ENCODE data around the gene IL24. TPM values are rescaled to one million over a fixed set of nuclear protein-coding genes. Genes with fewer than 3 reads are reported as not detected.

Gene IL24
- polyA plus RNA-seq, 1 donor (not counting 4 experiments of a cell fraction or from before 2014, with no cell fraction given) = 2.3 TPM

GRCh38 chr1:206890125-206891060, 6.8 kb upstream of the IL24 start:
- Histone ChIP-seq H3K36me3 (ENCODE audit: control insufficient read depth in 2 of 2, extremely low read depth in 1 of 2, insufficient read depth in 2 of 2, low read length in 2 of 2) (no peaks in the 10 kb centered on the region), H3K4me1 (ENCODE audit: control insufficient read depth, extremely low read depth, insufficient read depth, low read length) (peaks cover 78% of the 10 kb centered on the region), H3K79me2 (ENCODE audit: control insufficient read depth, insufficient read depth, low read length) (no peaks in the 10 kb centered on the region), H3K9ac (ENCODE audit: control insufficient read depth, extremely low read depth, insufficient read depth, low read length) (peak overlapping the region; percentile 92), H4K20me1 (ENCODE audit: control insufficient read depth, extremely low read depth, insufficient read depth, low read length) (no peaks in the 10 kb centered on the region), H3K9me1 (ENCODE audit: control insufficient read depth, extremely low read depth, insufficient read depth, low read length) (no peaks in the 10 kb centered on the region), H3K9me3 (ENCODE audit: control insufficient read depth, low read depth, low read length) (no peaks in the 10 kb centered on the region), H2AFZ (ENCODE audit: control insufficient read depth, low read length) (no peak overlapping the region), H3K27me3 (ENCODE audit: control insufficient read depth, extremely low read depth, insufficient read depth, low read length) (no peaks in the 10 kb centered on the region), H3K27ac (ENCODE audit: control insufficient read depth, insufficient read depth, low read length) (peak overlapping the region; percentile 100), H3K4me2 (ENCODE audit: control insufficient read depth, extremely low read depth, insufficient read depth, low read depth, low read length) (peak overlapping the region; percentile 89), H3K4me3 (ENCODE audit: control insufficient read depth in 2 of 3, extremely low read depth in 1 of 3, insufficient read depth in 2 of 3, low read depth in 1 of 3, low read length in 3 of 3) (peak overlapping the region in 2 of 3 experiments; percentile 40 to 56)
- dilution Hi-C loops (cut with MboI; ENCODE audit: extremely low pct_ligation_motif_present, low sequenced_read_pairs) = no loop called here
- TF ChIP-seq EZH2 (IDR thresholded peaks at IDR 0.05; ENCODE audit: low read length) (no peak), CTCF (optimal IDR thresholded peaks at IDR 0.05 in 1 of 3, IDR thresholded peaks at IDR 0.05 in 1 of 3, conservative IDR thresholded peaks at IDR 0.05 in 1 of 3; ENCODE audit: extremely low read depth in 1 of 3, insufficient read depth in 2 of 3, low read length in 3 of 3) (no peak)
- FAIRE-seq (peak; percentile 83), DNase-seq (ENCODE audit: low read depth, low spot score) (no peak)

- H3K9me1 ChIP-seq (ENCODE audit: control insufficient read depth, extremely low read depth, insufficient read depth, low read length) = no peaks in the 10 kb centered on the region
- no peak for TF ChIP-seq CTCF (optimal IDR thresholded peaks at IDR 0.05 in 1 of 3, IDR thresholded peaks at IDR 0.05 in 1 of 3, conservative IDR thresholded peaks at IDR 0.05 in 1 of 3; ENCODE audit: extremely low read depth in 1 of 3, insufficient read depth in 2 of 3, low read length in 3 of 3)
- TF ChIP-seq EZH2 (IDR thresholded peaks at IDR 0.05; ENCODE audit: low read length) = no peak
- no peak overlapping the region for H3K4me3 ChIP-seq (ENCODE audit: control insufficient read depth in 2 of 3, extremely low read depth in 1 of 3, insufficient read depth in 2 of 3, low read depth in 1 of 3, low read length in 3 of 3)
- H3K79me2 ChIP-seq (ENCODE audit: control insufficient read depth, insufficient read depth, low read length) = no peaks in the 10 kb centered on the region
- peak overlapping the region; percentile 100 for H3K27ac ChIP-seq (ENCODE audit: control insufficient read depth, insufficient read depth, low read length)
- H3K4me2 ChIP-seq (ENCODE audit: control insufficient read depth, extremely low read depth, insufficient read depth, low read depth, low read length) = no peak overlapping the region
- no peak for DNase-seq (ENCODE audit: low read depth, low spot score)
- H3K27me3 ChIP-seq (ENCODE audit: control insufficient read depth, extremely low read depth, insufficient read depth, low read length) = no peaks in the 10 kb centered on the region
- H3K9ac ChIP-seq (ENCODE audit: control insufficient read depth, extremely low read depth, insufficient read depth, low read length) = peak overlapping the region; percentile 92
- H3K9me3 ChIP-seq (ENCODE audit: control insufficient read depth, low read depth, low read length) = no peaks in the 10 kb centered on the region
- H2AFZ ChIP-seq (ENCODE audit: control insufficient read depth, low read length) = no peak overlapping the region
- H3K4me1 ChIP-seq (ENCODE audit: control insufficient read depth, extremely low read depth, insufficient read depth, low read length) = peaks cover 81% of the 10 kb centered on the region
- H4K20me1 ChIP-seq (ENCODE audit: control insufficient read depth, extremely low read depth, insufficient read depth, low read length) = no peaks in the 10 kb centered on the region
- no peaks in the 10 kb centered on the region for H3K36me3 ChIP-seq (ENCODE audit: control insufficient read depth in 2 of 2, extremely low read depth in 1 of 2, insufficient read depth in 2 of 2, low read length in 2 of 2)
- dilution Hi-C loops (cut with MboI; ENCODE audit: extremely low pct_ligation_motif_present, low sequenced_read_pairs) = no loop called here
- peak; percentile 69 for FAIRE-seq
Measured at GRCh38 chr1:206891412-206891811, 5.8 kb upstream of the IL24 start.
